ENCODE measurements around the gene PRRT4. TPM values are rescaled to one million over a fixed set of nuclear protein-coding genes. Genes with fewer than 3 reads are reported as not detected.
A peak's percentile ranks its signal among the peaks of the same experiment; 100 is the strongest.

Gene PRRT4
- total and polyA plus RNA-seq, 2 of the 13 experiments (the other 11 are each of a cell fraction or from before 2014, with no cell fraction given) = not detected

DNA sequence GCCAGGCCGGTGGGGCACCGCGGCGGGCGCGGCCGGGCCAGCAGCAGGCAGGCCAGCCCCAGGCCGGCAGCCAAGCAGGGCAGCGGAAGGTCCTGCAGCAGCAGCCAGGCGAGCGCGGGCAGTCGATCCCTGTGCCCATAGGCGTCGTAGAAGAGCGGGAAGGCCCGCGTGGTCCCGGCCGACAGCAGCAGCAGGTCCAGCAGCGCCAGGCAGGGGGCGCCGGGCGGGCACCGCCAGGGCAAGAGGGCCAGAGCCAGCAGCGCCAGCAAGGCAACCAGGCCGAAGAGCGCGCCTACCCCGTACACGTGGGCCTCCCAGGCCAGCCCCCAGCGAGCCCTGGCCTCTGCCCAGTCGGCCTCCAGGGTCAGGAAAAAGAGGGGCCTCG, 9.3 kb downstream of the PRRT4 start (continued):
- TF ChIP-seq ZNF768 (CRISPR knock-in tag; IDR thresholded peaks at IDR 0.05) (peak; percentile 35; the same call in 1 of the 2 replicates), MED8 (CRISPR knock-in tag; IDR thresholded peaks at IDR 0.05; ENCODE audit: insufficient replicate concordance) (no peak), ZNF354B (CRISPR knock-in tag; IDR thresholded peaks at IDR 0.05) (no peak), JUND (CRISPR knock-in tag; IDR thresholded peaks at IDR 0.05) (no peak), CCDC6 (CRISPR knock-in tag; IDR thresholded peaks at IDR 0.05) (peak; percentile 57; the same call in 1 of the 2 replicates), TMF1 (CRISPR knock-in tag; IDR thresholded peaks at IDR 0.05; ENCODE audit: low read depth) (0 out of 2 replicates have a peak, but pooled peaks have one; percentile 26), PTBP1 (IDR thresholded peaks at IDR 0.05; ENCODE audit: low read depth, low read length, poor library complexity, severe bottlenecking) (no peak), FUBP1 (CRISPR knock-in tag; IDR thresholded peaks at IDR 0.05; ENCODE audit: borderline replicate concordance) (no peak), BORCS8-MEF2B (CRISPR knock-in tag; IDR thresholded peaks at IDR 0.05) (peak; percentile 60; the same call in 1 of the 2 replicates), SRF (IDR thresholded peaks at IDR 0.05; ENCODE audit: low read depth, low read length) (no peak)
- TF ChIP-seq, protein P1, sequence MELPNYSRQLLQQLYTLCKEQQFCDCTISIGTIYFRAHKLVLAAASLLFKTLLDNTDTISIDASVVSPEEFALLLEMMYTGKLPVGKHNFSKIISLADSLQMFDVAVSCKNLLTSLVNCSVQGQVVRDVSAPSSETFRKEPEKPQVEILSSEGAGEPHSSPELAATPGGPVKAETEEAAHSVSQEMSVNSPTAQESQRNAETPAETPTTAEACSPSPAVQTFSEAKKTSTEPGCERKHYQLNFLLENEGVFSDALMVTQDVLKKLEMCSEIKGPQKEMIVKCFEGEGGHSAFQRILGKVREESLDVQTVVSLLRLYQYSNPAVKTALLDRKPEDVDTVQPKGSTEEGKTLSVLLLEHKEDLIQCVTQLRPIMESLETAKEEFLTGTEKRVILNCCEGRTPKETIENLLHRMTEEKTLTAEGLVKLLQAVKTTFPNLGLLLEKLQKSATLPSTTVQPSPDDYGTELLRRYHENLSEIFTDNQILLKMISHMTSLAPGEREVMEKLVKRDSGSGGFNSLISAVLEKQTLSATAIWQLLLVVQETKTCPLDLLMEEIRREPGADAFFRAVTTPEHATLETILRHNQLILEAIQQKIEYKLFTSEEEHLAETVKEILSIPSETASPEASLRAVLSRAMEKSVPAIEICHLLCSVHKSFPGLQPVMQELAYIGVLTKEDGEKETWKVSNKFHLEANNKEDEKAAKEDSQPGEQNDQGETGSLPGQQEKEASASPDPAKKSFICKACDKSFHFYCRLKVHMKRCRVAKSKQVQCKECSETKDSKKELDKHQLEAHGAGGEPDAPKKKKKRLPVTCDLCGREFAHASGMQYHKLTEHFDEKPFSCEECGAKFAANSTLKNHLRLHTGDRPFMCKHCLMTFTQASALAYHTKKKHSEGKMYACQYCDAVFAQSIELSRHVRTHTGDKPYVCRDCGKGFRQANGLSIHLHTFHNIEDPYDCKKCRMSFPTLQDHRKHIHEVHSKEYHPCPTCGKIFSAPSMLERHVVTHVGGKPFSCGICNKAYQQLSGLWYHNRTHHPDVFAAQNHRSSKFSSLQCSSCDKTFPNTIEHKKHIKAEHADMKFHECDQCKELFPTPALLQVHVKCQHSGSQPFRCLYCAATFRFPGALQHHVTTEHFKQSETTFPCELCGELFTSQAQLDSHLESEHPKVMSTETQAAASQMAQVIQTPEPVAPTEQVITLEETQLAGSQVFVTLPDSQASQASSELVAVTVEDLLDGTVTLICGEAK (IDR thresholded peaks at IDR 0.05) = no peak
- TF ChIP-seq, protein P1 (CRISPR knock-in tag; IDR thresholded peaks at IDR 0.05) = peak; percentile 42; the same call in 1 of the 2 replicates

Data from HepG2 (cell line).